Neuronal stem cell (in vitro differentiated cells): ENCODE measurements around the gene NLGN2.

ENCODE experiments used
- DNase-seq: peaks from one replicate; pipeline ENCODE4 v3.0.0-alpha.2; 2013; ENCODE audit warnings: low spot score
- H2AFZ ChIP-seq: one replicate; pipeline ENCODE4 v1.6.1; 2013; ENCODE audit warnings: mild to moderate bottlenecking, low read length, inconsistent platforms
- H2AK5ac ChIP-seq: 2 replicates; pipeline ENCODE4 v1.6.1; 2013; ENCODE audit warnings: low read depth, mild to moderate bottlenecking, inconsistent platforms, low read length, moderate library complexity, mixed read lengths
- H2BK120ac ChIP-seq: 2 replicates; pipeline ENCODE4 v1.6.1; 2013; ENCODE audit warnings: low read depth, mild to moderate bottlenecking, inconsistent platforms, low read length, moderate library complexity, mixed read lengths
- H2BK12ac ChIP-seq: one replicate; pipeline ENCODE4 v1.6.1; 2013; ENCODE audit warnings: low read length, inconsistent platforms
- H2BK15ac ChIP-seq: 2 replicates; pipeline ENCODE4 v1.6.1; 2013; ENCODE audit warnings: mild to moderate bottlenecking, low read length, inconsistent platforms, mixed read lengths
- H2BK5ac ChIP-seq: one replicate; pipeline ENCODE4 v1.6.1; 2013; ENCODE audit warnings: inconsistent platforms, mild to moderate bottlenecking, low read length, moderate library complexity
- H3K14ac ChIP-seq: one replicate; pipeline ENCODE4 v1.6.1; 2013; ENCODE audit warnings: low read length, inconsistent platforms
- H3K18ac ChIP-seq: 2 replicates; pipeline ENCODE4 v1.6.1; 2013; ENCODE audit warnings: low read length, inconsistent platforms
- H3K23ac ChIP-seq: 2 replicates; pipeline ENCODE4 v1.6.1; 2013; ENCODE audit warnings: low read depth, mild to moderate bottlenecking, mixed read lengths, low read length, inconsistent platforms; ENCODE audit not compliant: poor library complexity
- H3K27ac ChIP-seq: replicated peaks from 3 replicates; pipeline ENCODE4 v1.5.1; 2013; ENCODE audit warnings: low read length, inconsistent platforms
- H3K27me3 ChIP-seq, 3 experiments: 2 replicates each; pipeline ENCODE4 v1.6.1; 2013; ENCODE audit warnings: low read length in 3 of 3, mild to moderate bottlenecking in 2 of 3, inconsistent platforms in 1 of 3, low read depth in 1 of 3, mixed read lengths in 1 of 3, moderate library complexity in 1 of 3; ENCODE audit not compliant: control insufficient read depth in 3 of 3, insufficient read depth in 3 of 3
- H3K36me3 ChIP-seq, 2 donors: replicated peaks in 1 of 2; 2 replicates each; pipeline ENCODE4 v1.6.1; 2013; ENCODE audit warnings: low read length in 2 of 2; ENCODE audit not compliant: control insufficient read depth in 2 of 2, insufficient read depth in 2 of 2
- H3K4ac ChIP-seq: 2 replicates; pipeline ENCODE4 v1.6.1; 2013; ENCODE audit warnings: inconsistent platforms, mild to moderate bottlenecking, low read length, moderate library complexity
- H3K4me1 ChIP-seq, 2 donors: 1 replicate in 1 of 2; 2 replicates in 1 of 2; pipeline ENCODE4 v1.6.1; 2013; ENCODE audit warnings: low read length in 2 of 2, low read depth in 1 of 2; ENCODE audit not compliant: control insufficient read depth in 2 of 2, insufficient read depth in 1 of 2
- H3K4me2 ChIP-seq: one replicate; pipeline ENCODE4 v1.6.1; 2013; ENCODE audit warnings: mild to moderate bottlenecking, low read length, inconsistent platforms; ENCODE audit not compliant: insufficient read depth, poor library complexity, severe bottlenecking
- H3K4me3 ChIP-seq, 2 donors: 2 replicates each; pipeline ENCODE4 v1.5.1; 2013; ENCODE audit warnings: low read length in 2 of 2, mild to moderate bottlenecking in 2 of 2, inconsistent platforms in 1 of 2, moderate library complexity in 1 of 2
- H3K79me1 ChIP-seq: one replicate; pipeline ENCODE4 v1.6.1; 2013; ENCODE audit warnings: low read depth, mild to moderate bottlenecking, inconsistent platforms, low read length, moderate library complexity
- H3K9ac ChIP-seq: one replicate; pipeline ENCODE4 v1.6.1; 2013; ENCODE audit warnings: mild to moderate bottlenecking, low read depth, low read length, inconsistent platforms; ENCODE audit not compliant: poor library complexity
- H3K9me3 ChIP-seq, 2 donors: replicated peaks in 1 of 2; 2 replicates each; pipeline versions ENCODE3 to v1.6.1; 2013; ENCODE audit warnings: low read length in 2 of 2, mild to moderate bottlenecking in 2 of 2, inconsistent platforms in 1 of 2, low read depth in 1 of 2, mixed read lengths in 1 of 2, moderate library complexity in 1 of 2; ENCODE audit not compliant: control insufficient read depth in 2 of 2, insufficient read depth in 1 of 2
- H4K8ac ChIP-seq: one replicate; pipeline ENCODE4 v1.6.1; 2013; ENCODE audit warnings: low read depth, mild to moderate bottlenecking, inconsistent platforms, low read length, moderate library complexity
- H4K91ac ChIP-seq: one replicate; pipeline ENCODE4 v1.6.1; 2013; ENCODE audit warnings: low read length, low read depth, mild to moderate bottlenecking, inconsistent platforms; ENCODE audit not compliant: poor library complexity
- WGBS, 2 donors: extraction: QIAGEN DNeasy Blood & Tissue Kit; methylation state at CpG; one replicate each; pipeline ENCODE4 v1.1.7; 2013; ENCODE audit warnings: missing lambda C conversion rate in 2 of 2, mixed read lengths in 1 of 2; ENCODE audit not compliant: insufficient read length in 2 of 2, insufficient replicate concordance in 1 of 2; ENCODE audit errors: extremely low coverage in 2 of 2; 5-methylcytosine and 5-hydroxymethylcytosine counted together

Gene NLGN2

GRCh38 chr17:7383742-7384488 is 23.7 kb upstream of the NLGN2 start:
- H3K14ac ChIP-seq: peak overlapping the region; percentile 66
- peak overlapping the region; percentile 35 for H2BK5ac ChIP-seq
- H3K27me3 ChIP-seq: peaks cover 3 to 56% (median 49%) of the 10 kb centered on the region in 3 experiments
- no peak overlapping the region for H3K27ac ChIP-seq
- peak overlapping the region; percentile 58 for H3K23ac ChIP-seq
- DNase-seq: no peak
- H4K8ac ChIP-seq: peak overlapping the region; percentile 32
- peak overlapping the region; percentile 88 for H2BK15ac ChIP-seq
- H3K36me3 ChIP-seq: peaks cover 0 to 4% of the 10 kb centered on the region in 2 donors
- WGBS, 2 donors: no CpG with 5 or more reads among the region's 65 CpGs
- peaks cover 8 to 10% of the 10 kb centered on the region in 2 donors for H3K4me1 ChIP-seq
- peak overlapping the region; percentile 82 for H2AK5ac ChIP-seq
- H3K9me3 ChIP-seq: peaks cover 11 to 17% of the 10 kb centered on the region in 2 donors
- no peak overlapping the region for H2BK120ac ChIP-seq
- H3K18ac ChIP-seq: peak overlapping the region; percentile 97
- no peak overlapping the region for H4K91ac ChIP-seq
- H3K79me1 ChIP-seq: no peaks in the 10 kb centered on the region
- H2AFZ ChIP-seq: peak overlapping the region; percentile 82
- peak overlapping the region; percentile 24 to 66 for H3K4me3 ChIP-seq
- peak overlapping the region; percentile 69 for H3K4ac ChIP-seq
- peak overlapping the region; percentile 95 for H2BK12ac ChIP-seq
- peak overlapping the region; percentile 98 for H3K4me2 ChIP-seq
- peak overlapping the region; percentile 92 for H3K9ac ChIP-seq

DNA sequence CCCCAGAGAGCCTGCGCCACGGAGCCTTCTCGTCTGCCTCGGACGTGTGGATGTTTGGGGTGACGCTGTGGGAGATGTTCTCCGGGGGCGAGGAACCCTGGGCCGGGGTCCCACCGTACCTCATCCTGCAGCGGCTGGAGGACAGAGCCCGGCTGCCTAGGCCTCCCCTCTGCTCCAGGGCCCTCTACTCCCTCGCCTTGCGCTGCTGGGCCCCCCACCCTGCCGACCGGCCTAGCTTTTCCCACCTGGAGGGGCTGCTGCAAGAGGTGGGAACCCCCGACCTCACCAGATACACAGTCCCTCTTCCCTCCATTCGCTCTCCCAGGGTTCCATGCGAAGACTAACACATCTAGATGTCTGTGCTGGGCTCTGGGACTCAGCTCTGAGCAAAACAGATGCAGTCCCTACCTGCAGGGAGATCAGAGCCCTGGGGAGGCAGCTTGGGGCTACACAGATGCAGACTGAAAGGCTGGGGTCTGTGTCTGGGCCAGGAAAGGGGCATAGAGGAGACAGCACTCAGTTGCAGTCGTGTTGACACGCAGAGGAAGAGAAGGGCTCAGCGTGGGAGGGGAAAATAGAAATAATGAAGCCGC is 23.1 kb upstream of the NLGN2 start:
- peak overlapping the region; percentile 97 for H3K18ac ChIP-seq
- peak overlapping the region; percentile 95 for H2BK12ac ChIP-seq
- peaks cover 8 to 10% of the 10 kb centered on the region in 2 donors for H3K9me3 ChIP-seq
- H2BK5ac ChIP-seq: no peak overlapping the region
- DNase-seq: no peak
- H3K4me2 ChIP-seq: peak overlapping the region; percentile 98
- H3K79me1 ChIP-seq: no peaks in the 10 kb centered on the region
- H3K4me1 ChIP-seq: peaks cover 8 to 10% of the 10 kb centered on the region in 2 donors
- H4K91ac ChIP-seq: no peak overlapping the region
- H3K4me3 ChIP-seq: peak overlapping the region; percentile 24 to 66
- H3K27ac ChIP-seq: no peak overlapping the region
- H3K27me3 ChIP-seq: peaks cover 3 to 51% (median 48%) of the 10 kb centered on the region in 3 experiments
- H2BK15ac ChIP-seq: peak overlapping the region; percentile 88
- H3K14ac ChIP-seq: peak overlapping the region; percentile 60
- no CpG with 5 or more reads among the region's 23 CpGs for WGBS, 2 donors
- peak overlapping the region; percentile 82 for H2AFZ ChIP-seq
- H4K8ac ChIP-seq: no peak overlapping the region
- H3K4ac ChIP-seq: peak overlapping the region; percentile 40
- peaks cover 3 to 10% of the 10 kb centered on the region in 2 donors for H3K36me3 ChIP-seq
- peak overlapping the region; percentile 66 for H2AK5ac ChIP-seq
- H3K23ac ChIP-seq: peak overlapping the region; percentile 58
- peak overlapping the region; percentile 92 for H3K9ac ChIP-seq
- no peak overlapping the region for H2BK120ac ChIP-seq

DNA sequence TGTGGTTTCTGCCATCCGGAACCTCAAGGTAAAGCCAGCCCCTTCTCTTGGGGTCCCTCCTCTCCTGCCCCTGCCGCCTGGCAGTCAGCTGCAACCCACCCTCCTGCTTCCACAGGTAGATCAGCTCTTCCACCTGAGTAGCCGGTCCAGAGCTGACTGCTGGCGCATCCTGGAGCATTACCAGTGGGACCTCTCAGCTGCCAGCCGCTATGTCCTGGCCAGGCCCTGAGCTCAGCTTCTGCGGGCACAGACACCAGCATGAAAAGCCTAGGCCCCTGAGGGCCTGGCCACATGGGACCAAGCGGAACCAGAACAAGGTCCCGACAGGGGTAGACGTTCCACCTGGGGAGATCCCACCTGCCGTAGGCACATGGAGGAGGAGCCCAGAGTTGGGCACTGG is 18.8 kb upstream of the NLGN2 start:
- Histone ChIP-seq H4K8ac (no peak overlapping the region), H3K23ac (no peak overlapping the region), H3K9ac (no peak overlapping the region)

More for the DNA sequence above, 18.8 kb upstream of the NLGN2 start:
- Histone ChIP-seq H2AK5ac (no peak overlapping the region), H3K4me2 (no peak overlapping the region), H3K18ac (no peak overlapping the region), H3K27ac (no peak overlapping the region), H3K14ac (no peak overlapping the region), H3K79me1 (no peaks in the 10 kb centered on the region), H3K27me3 (peaks cover 0 to 10% (median 8%) of the 10 kb centered on the region in 3 experiments), H3K4ac (no peak overlapping the region), H3K4me3 (no peak overlapping the region), H2AFZ (no peak overlapping the region), H3K36me3 (peaks cover 13 to 38% of the 10 kb centered on the region in 2 donors), H4K91ac (no peak overlapping the region), H2BK120ac (no peak overlapping the region), H2BK5ac (no peak overlapping the region), H3K9me3 (no peaks in the 10 kb centered on the region), H2BK12ac (no peak overlapping the region), H2BK15ac (no peak overlapping the region), H3K4me1 (peaks cover 2 to 7% of the 10 kb centered on the region in 2 donors)
- WGBS, 2 donors: no CpG with 5 or more reads among the region's 10 CpGs
- no peak for DNase-seq
